Right ventricle myocardium superior (tissue), 1 donor: ENCODE results near the gene NFE2. TPM values are rescaled to one million over a fixed set of nuclear protein-coding genes. Genes with fewer than 3 reads are reported as not detected.
"Not testable (repeated sequence)": the region's sequence is repeated elsewhere in the genome, so short reads cannot be mapped to it uniquely, and the experiment has no call there.

ENCODE experiments used
- ATAC-seq: fragments of 200-7000 bp; cut with Tn5 transposase; one replicate; pipeline ENCODE4 v1.9.1; 2020; ENCODE audit warnings: mild to moderate bottlenecking; ENCODE audit not compliant: poor library complexity
- DNase-seq: peaks from one replicate; pipeline ENCODE4 v3.0.0-alpha.2; 2020
- intact Hi-C: fragments of 100-400 bp; cut with DNase I; formaldehyde crosslinking; loops from one replicate; pipeline ENCODE4 v1.11.2; 2022
- total RNA-seq: library from RNA; stranded (reverse); fragmentation: NEBNext Ultra II Directional; extraction: Animal tissue kit (Norgen Biotek cat#: 25700); gene quantifications from one replicate; pipeline ENCODE4 v1.2.1, GENCODE V29; 2021
- donor health status: DM: no; HTN: yes; CAD: no; lungs with severe emphysema.

The NFE2 gene
- total RNA-seq, 1 donor from 2014 or later, result 0.40 TPM

- intact Hi-C loops, DNase-seq, ATAC-seq: not testable (repeated sequence)
Observed at GRCh38 chr12:54312309-54312708, 11.5 kb upstream of the NFE2 start.

- DNase-seq, result no peak
- no peak for ATAC-seq
- intact Hi-C loops, result no loop called here
Observed at GRCh38 chr12:54311051-54311450, 10.2 kb upstream of the NFE2 start.

- intact Hi-C loops, result no loop called here
- DNase-seq (peak; percentile 92), ATAC-seq (peak; percentile 79)
Observed at GRCh38 chr12:54306925-54307741, 6.3 kb upstream of the NFE2 start.

GRCh38 chr12:54304187-54304810, 3.5 kb upstream of the NFE2 start:
- intact Hi-C loops, result no loop called here
- peak; percentile 76 for ATAC-seq

GRCh38 chr12:54303640-54304039, 2.8 kb upstream of the NFE2 start:
- no peak for DNase-seq
- intact Hi-C loops, result no loop called here
- ATAC-seq, result no peak

More at GRCh38 chr12:54304187-54304810, 3.5 kb upstream of the NFE2 start:
- DNase-seq, result peak; percentile 87

GRCh38 chr12:54301428-54302048, 723 bp upstream of the NFE2 start:
- intact Hi-C loops, result no loop called here
- DNase-seq (no peak), ATAC-seq (no peak)

- intact Hi-C loops, result no loop called here
- no peak for ATAC-seq
Observed at GRCh38 chr12:54300225-54300731, 537 bp downstream of the NFE2 start.

GRCh38 chr12:54299515-54300224, 1.1 kb downstream of the NFE2 start:
- ATAC-seq (no peak), DNase-seq (no peak)
- intact Hi-C loops, result no loop called here

More at GRCh38 chr12:54300225-54300731, 537 bp downstream of the NFE2 start:
- DNase-seq, result no peak

GRCh38 chr12:54298904-54299303, 1.9 kb downstream of the NFE2 start:
- no peak for DNase-seq
- intact Hi-C loops, result no loop called here
- no peak for ATAC-seq

- ATAC-seq, result no peak
- intact Hi-C loops, result no loop called here
- no peak for DNase-seq
Observed at GRCh38 chr12:54296393-54297099, 4.3 kb downstream of the NFE2 start.

- DNase-seq (no peak), ATAC-seq (no peak)
- intact Hi-C loops, result loop anchor here (5.0 kb wide), 1 partner anchor 62 kb away; no protein-coding TSS in a partner anchor
Observed at GRCh38 chr12:54294953-54295566, 5.8 kb downstream of the NFE2 start.

GRCh38 chr12:54294152-54294952, 6.5 kb downstream of the NFE2 start:
- intact Hi-C loops, result loop anchor here (5.0 kb wide), 1 partner anchor 63 kb away; no protein-coding TSS in a partner anchor
- DNase-seq (peak; percentile 69), ATAC-seq (peak; percentile 73)

- ATAC-seq (no peak), DNase-seq (no peak)
- intact Hi-C loops, result loop anchor here (5.0 kb wide), 1 partner anchor 64 kb away; no protein-coding TSS in a partner anchor
Observed at GRCh38 chr12:54292931-54293241, 7.9 kb downstream of the NFE2 start.

- intact Hi-C loops, result loop anchor here (5.0 kb wide), 1 partner anchor 65 kb away; no protein-coding TSS in a partner anchor
- DNase-seq (no peak), ATAC-seq (no peak)
Observed at GRCh38 chr12:54292083-54292930, 8.5 kb downstream of the NFE2 start.

- intact Hi-C loops, result no loop called here
- no peak for DNase-seq
Observed at GRCh38 chr12:54287261-54288157, 13.3 kb downstream of the NFE2 start.

More at GRCh38 chr12:54287261-54288157, 13.3 kb downstream of the NFE2 start:
- no peak for ATAC-seq
